ENCODE measurements around the gene HTR7. TPM values are rescaled to one million over a fixed set of nuclear protein-coding genes. Genes with fewer than 3 reads are reported as not detected.
"Not testable (repeated sequence)": the region's sequence is repeated elsewhere in the genome, so short reads cannot be mapped to it uniquely, and the experiment has no call there.

Gene HTR7
- total RNA-seq, 3 donors from 2014 or later: 0.24 to 0.51 (median 0.46) TPM

- TF ChIP-seq, protein P1, sequence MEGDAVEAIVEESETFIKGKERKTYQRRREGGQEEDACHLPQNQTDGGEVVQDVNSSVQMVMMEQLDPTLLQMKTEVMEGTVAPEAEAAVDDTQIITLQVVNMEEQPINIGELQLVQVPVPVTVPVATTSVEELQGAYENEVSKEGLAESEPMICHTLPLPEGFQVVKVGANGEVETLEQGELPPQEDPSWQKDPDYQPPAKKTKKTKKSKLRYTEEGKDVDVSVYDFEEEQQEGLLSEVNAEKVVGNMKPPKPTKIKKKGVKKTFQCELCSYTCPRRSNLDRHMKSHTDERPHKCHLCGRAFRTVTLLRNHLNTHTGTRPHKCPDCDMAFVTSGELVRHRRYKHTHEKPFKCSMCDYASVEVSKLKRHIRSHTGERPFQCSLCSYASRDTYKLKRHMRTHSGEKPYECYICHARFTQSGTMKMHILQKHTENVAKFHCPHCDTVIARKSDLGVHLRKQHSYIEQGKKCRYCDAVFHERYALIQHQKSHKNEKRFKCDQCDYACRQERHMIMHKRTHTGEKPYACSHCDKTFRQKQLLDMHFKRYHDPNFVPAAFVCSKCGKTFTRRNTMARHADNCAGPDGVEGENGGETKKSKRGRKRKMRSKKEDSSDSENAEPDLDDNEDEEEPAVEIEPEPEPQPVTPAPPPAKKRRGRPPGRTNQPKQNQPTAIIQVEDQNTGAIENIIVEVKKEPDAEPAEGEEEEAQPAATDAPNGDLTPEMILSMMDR (IDR thresholded peaks at IDR 0.05): no peak
- DNase-seq (no peak), ATAC-seq (no peak)
- no peak overlapping the region for H3K4me3 ChIP-seq
- H3K36me3 ChIP-seq (ENCODE audit: low read depth): no peaks in the 10 kb centered on the region
- peaks cover 7% of the 10 kb centered on the region for H3K4me1 ChIP-seq (ENCODE audit: low read depth)
- no peaks in the 10 kb centered on the region for H3K9me3 ChIP-seq
- intact Hi-C loops (cut with DNase I, micrococcal nuclease): no loop called here
These were observed 31.8 kb upstream of the HTR7 start for GRCh38 chr10:90889636-90890035.

DNA sequence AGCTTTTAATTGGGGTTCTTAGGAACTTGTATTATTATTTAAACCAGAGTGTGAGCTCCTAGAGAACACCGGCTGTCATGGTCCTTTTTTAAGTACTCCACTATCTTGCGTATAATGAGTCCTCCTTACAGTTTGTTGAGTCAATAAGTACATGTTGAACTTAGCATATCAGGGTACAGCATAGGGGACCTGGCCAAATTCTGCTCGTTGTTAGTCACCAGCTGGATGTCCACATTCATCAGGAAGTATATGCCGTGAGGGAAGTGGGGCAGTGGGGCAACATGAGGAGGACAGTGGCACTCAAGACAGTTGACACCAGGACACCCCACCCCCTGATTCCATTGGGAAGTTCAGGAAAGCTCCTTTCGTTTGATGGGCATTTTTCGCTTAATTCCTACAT is 30.5 kb upstream of the HTR7 start:
- ATAC-seq: no peak
- no peak overlapping the region for H3K4me3 ChIP-seq
- no peak for DNase-seq
- TF ChIP-seq, protein P1 (IDR thresholded peaks at IDR 0.05): no peak
- H3K9me3 ChIP-seq: no peaks in the 10 kb centered on the region
- peaks cover 7% of the 10 kb centered on the region for H3K4me1 ChIP-seq (ENCODE audit: low read depth)
- intact Hi-C loops (cut with DNase I, micrococcal nuclease): no loop called here
- no peaks in the 10 kb centered on the region for H3K36me3 ChIP-seq (ENCODE audit: low read depth)

GRCh38 chr10:90887555-90887954 is 29.7 kb upstream of the HTR7 start:
- ATAC-seq: peak; percentile 82
- intact Hi-C loops (cut with DNase I, micrococcal nuclease): no loop called here
- Histone ChIP-seq H3K9me3 (no peaks in the 10 kb centered on the region), H3K4me3 (no peak overlapping the region), H3K36me3 (ENCODE audit: low read depth) (no peaks in the 10 kb centered on the region), H3K4me1 (ENCODE audit: low read depth) (peaks cover 7% of the 10 kb centered on the region)
- TF ChIP-seq, protein P1 (IDR thresholded peaks at IDR 0.05): no peak
- peak; percentile 54 to 67 (median 66) for DNase-seq

DNA sequence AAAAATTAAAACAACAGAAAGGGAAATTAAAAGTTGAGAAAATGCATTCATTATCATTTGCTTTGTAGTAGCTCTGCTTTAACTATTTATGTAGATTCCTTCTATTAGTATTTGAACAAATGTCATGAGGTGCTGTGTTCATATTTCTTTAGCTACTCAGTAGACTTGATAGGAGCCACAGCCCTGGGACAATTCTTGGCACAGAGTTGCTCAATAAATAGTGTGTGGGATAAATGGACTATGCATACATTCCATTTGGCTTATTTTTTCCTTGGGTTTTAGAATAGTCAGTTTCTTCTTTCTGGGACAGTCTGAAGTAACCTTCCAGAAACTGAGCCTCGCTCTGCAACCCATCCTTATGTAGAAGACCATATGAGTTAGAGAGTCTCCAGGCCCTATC is 27.3 kb upstream of the HTR7 start:
- TF ChIP-seq, protein P1 (IDR thresholded peaks at IDR 0.05): no peak
- Histone ChIP-seq H3K9me3 (no peaks in the 10 kb centered on the region), H3K4me1 (ENCODE audit: low read depth) (peaks cover 7% of the 10 kb centered on the region), H3K36me3 (ENCODE audit: low read depth) (no peaks in the 10 kb centered on the region), H3K4me3 (no peak overlapping the region)
- intact Hi-C loops (cut with DNase I, micrococcal nuclease): no loop called here
- DNase-seq (no peak), ATAC-seq (no peak)

DNA sequence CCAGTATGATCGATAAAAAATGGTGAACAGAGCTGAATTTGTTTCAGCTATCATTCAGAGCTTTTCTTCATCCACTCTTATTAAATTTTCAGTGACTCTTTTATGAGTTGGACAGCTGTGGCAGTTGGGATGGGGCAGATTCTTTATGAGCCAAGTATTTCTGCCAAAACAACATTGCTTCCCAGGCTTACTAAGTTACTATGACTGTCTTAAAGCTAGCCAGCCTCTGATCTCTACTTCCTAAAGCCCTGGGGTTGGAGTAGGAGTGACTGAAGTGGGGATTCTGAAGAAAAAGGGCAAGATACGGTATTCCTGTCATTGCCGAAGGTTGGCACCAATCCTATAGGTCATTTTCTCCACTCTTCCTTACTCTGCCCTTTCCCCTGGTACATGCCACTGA is 26.6 kb upstream of the HTR7 start:
- TF ChIP-seq, protein P1 (IDR thresholded peaks at IDR 0.05): no peak
- peaks cover 7% of the 10 kb centered on the region for H3K4me1 ChIP-seq (ENCODE audit: low read depth)

DNA sequence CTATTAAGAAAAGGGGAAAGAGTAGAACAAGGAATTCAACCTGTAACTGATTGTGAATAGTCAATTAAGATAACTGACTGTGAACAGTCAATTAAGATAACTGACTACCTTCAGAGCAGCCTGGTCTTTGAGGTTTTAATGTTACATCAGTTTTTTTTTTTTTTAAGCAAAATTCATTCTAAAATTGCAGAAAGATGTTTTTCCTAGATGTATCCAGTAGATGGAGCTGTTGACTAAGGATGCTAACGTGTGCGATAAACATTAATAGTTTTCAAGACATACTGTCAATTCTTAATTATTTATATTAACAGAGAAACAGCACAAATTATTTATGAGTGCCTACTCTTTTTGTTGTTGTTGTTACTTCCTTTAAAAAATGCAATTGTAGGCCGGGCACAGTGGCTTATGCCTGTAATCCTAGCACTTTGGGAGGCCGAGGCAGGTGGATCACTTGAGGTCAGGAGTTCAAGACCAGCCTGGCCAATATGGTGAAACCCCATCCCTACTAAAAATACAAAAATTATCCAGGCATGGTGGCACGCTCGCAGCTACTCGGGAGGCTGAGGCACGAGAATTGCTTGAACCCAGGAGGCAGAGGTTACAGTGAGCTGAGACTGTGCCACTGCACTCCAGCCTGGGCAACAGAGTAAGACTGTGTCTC is 22.4 kb upstream of the HTR7 start:
- DNase-seq: not testable (repeated sequence)
- ATAC-seq: peak; percentile 27

More for the DNA sequence above, 26.6 kb upstream of the HTR7 start:
- ATAC-seq: no peak
- Histone ChIP-seq H3K4me3 (no peak overlapping the region), H3K9me3 (no peaks in the 10 kb centered on the region), H3K36me3 (ENCODE audit: low read depth) (peaks cover 3% of the 10 kb centered on the region)
- intact Hi-C loops (cut with DNase I, micrococcal nuclease): no loop called here
- DNase-seq: no peak

More for the DNA sequence above, 22.4 kb upstream of the HTR7 start:
- H3K4me1 ChIP-seq (ENCODE audit: low read depth); H3K9me3 ChIP-seq; H3K4me3 ChIP-seq; intact Hi-C loops (cut with DNase I, micrococcal nuclease); H3K36me3 ChIP-seq (ENCODE audit: low read depth): not testable (repeated sequence)

Measured in mucosa of descending colon (tissue), 3 donors.